ENCODE measurements around the gene SGCG.

Gene SGCG

GRCh38 chr13:23344931-23345595, 164.3 kb downstream of the SGCG start:
- DNase-seq, result no peak

- no peak for DNase-seq
These were observed 166.8 kb downstream of the SGCG start for GRCh38 chr13:23347601-23348000.

- DNase-seq, result no peak
These were observed 167.7 kb downstream of the SGCG start for GRCh38 chr13:23348262-23349127.

GRCh38 chr13:23349161-23349897, 168.6 kb downstream of the SGCG start:
- DNase-seq, result no peak

GRCh38 chr13:23350009-23350408, 169.2 kb downstream of the SGCG start:
- DNase-seq, result no peak

- DNase-seq, result no peak
These were observed 171.4 kb downstream of the SGCG start for GRCh38 chr13:23352161-23352560.

GRCh38 chr13:23354520-23354919, 173.7 kb downstream of the SGCG start:
- DNase-seq, result no peak

- no peak for DNase-seq
These were observed 175.6 kb downstream of the SGCG start for GRCh38 chr13:23356368-23356767.

- no peak for DNase-seq
These were observed 176.6 kb downstream of the SGCG start for GRCh38 chr13:23357349-23357748.

GRCh38 chr13:23359882-23360281, 179.1 kb downstream of the SGCG start:
- no peak for DNase-seq

GRCh38 chr13:23365652-23366051, 184.9 kb downstream of the SGCG start:
- DNase-seq, result no peak

GRCh38 chr13:23367907-23368306, 187.1 kb downstream of the SGCG start:
- no peak for DNase-seq

- no peak for DNase-seq
These were observed 191.6 kb downstream of the SGCG start for GRCh38 chr13:23372264-23372906.

Measured in DMS79 treated with DMSO at 0.1 percent for 48 hours (cell line).